K562 (cell line): ENCODE results near the gene C2CD4B. TPM values are rescaled to one million over a fixed set of nuclear protein-coding genes. Genes with fewer than 3 reads are reported as not detected.

Source experiments
- ATAC-seq: fragments of 200-7000 bp; cut with Tn5 transposase; 3 replicates; pipeline ENCODE4 v1.9.1; 2020; ENCODE audit warnings: moderate library complexity
- BruUV-seq: library from RNA; stranded (reverse); fragments of 400-500 nt; replicated peaks from 2 replicates; lab custom pipeline; 2021; lab: Mats Ljungman, UMichigan
- CTCF ChIA-PET: fragments of 300-600 bp; formaldehyde crosslinking; extraction: SDS; loops from one replicate; lab custom pipeline; 2021; ENCODE audit warnings: low intra/inter-chr PET ratio; lab: Yijun Ruan, JAX
- POLR2A ChIA-PET: fragments of 300-600, 350-650 bp; sonication (Branson Sonifier 250); formaldehyde crosslinking; extraction: SDS; loops from one replicate; lab custom pipeline; 2021; ENCODE audit warnings: antibody characterized with exemption, inconsistent platforms; lab: Yijun Ruan, JAX
- DNase-seq, 4 experiments: peaks; one replicate each; pipeline versions ENCODE4 v3.0.0 to v3.0.0-alpha.2; 2011 to 2018; ENCODE audit warnings: low spot score in 3 of 4, mixed read lengths in 3 of 4; ENCODE audit errors: extremely low read depth in 1 of 4
- FAIRE-seq: peaks from 2 replicates; lab custom pipeline; 2011; peaks lifted over from hg19 to GRCh38; lab: Jason Lieb, UNC
- H2AFZ ChIP-seq: 2 replicates; pipeline ENCODE4 v1.6.0; 2011; ENCODE audit warnings: low read depth, low read length, control low read depth, inconsistent platforms
- H3K27ac ChIP-seq: fragments of 200-600 bp; 3 replicates; pipeline ENCODE4 v1.8.0; 2011; ENCODE audit warnings: low read depth, mild to moderate bottlenecking, control low read depth, inconsistent platforms, low read length, moderate library complexity, mixed read lengths; ENCODE audit errors: extremely low read depth
- H3K27me3 ChIP-seq, 2 experiments: fragments of 300-600 bp in 1 of 2; 2 replicates in 1 of 2; 3 replicates in 1 of 2; pipeline versions ENCODE4 v1.6.0 to v1.8.0; 2011; ENCODE audit warnings: inconsistent platforms in 2 of 2, low read length in 2 of 2, mild to moderate bottlenecking in 1 of 2, mixed read lengths in 1 of 2, moderate library complexity in 1 of 2; ENCODE audit not compliant: control insufficient read depth in 2 of 2, insufficient read depth in 2 of 2
- H3K36me3 ChIP-seq: fragments of 300-600 bp; 3 replicates; pipeline ENCODE4 v1.8.0; 2011; ENCODE audit warnings: mild to moderate bottlenecking, low read length, inconsistent platforms; ENCODE audit not compliant: control insufficient read depth, insufficient read depth
- H3K4me1 ChIP-seq, 2 experiments: fragments of 200-600 bp in 1 of 2; replicated peaks in 1 of 2; 2 replicates in 1 of 2; 3 replicates in 1 of 2; pipeline versions ENCODE4 v1.5.1 to v1.8.0; 2011; ENCODE audit warnings: inconsistent platforms in 2 of 2, low read length in 2 of 2, mild to moderate bottlenecking in 1 of 2, mixed read lengths in 1 of 2, moderate library complexity in 1 of 2; ENCODE audit not compliant: control insufficient read depth in 2 of 2, insufficient read depth in 2 of 2
- H3K4me2 ChIP-seq: 2 replicates; pipeline ENCODE4 v1.6.1; 2011; ENCODE audit warnings: low read length, control low read depth, inconsistent platforms, mixed read lengths; ENCODE audit not compliant: insufficient read depth
- H3K4me3 ChIP-seq: fragments of 200-600 bp; sonication (generic), shearing (Covaris generic); 2 replicates; pipeline ENCODE4 v1.5.1; 2016; ENCODE audit warnings: control low read depth, inconsistent platforms
- H3K79me2 ChIP-seq: fragments of 200-600 bp; 3 replicates; pipeline ENCODE4 v1.8.0; 2011; ENCODE audit warnings: low read length, inconsistent platforms; ENCODE audit not compliant: control insufficient read depth, insufficient read depth
- H3K9ac ChIP-seq, 2 experiments: 2 replicates each; pipeline versions ENCODE4 v1.6.0 to v1.6.1; 2011; ENCODE audit warnings: low read depth in 2 of 2, low read length in 2 of 2, control low read depth in 1 of 2, inconsistent platforms in 1 of 2, mild to moderate bottlenecking in 1 of 2, mixed read lengths in 1 of 2; ENCODE audit not compliant: insufficient read depth in 1 of 2
- H3K9me1 ChIP-seq: one replicate; pipeline ENCODE4 v1.6.0; 2011; ENCODE audit warnings: inconsistent platforms, mild to moderate bottlenecking, low read length, moderate library complexity; ENCODE audit not compliant: control insufficient read depth, insufficient read depth
- H3K9me3 ChIP-seq: replicated peaks from 2 replicates; pipeline ENCODE4 v1.5.1; 2011; ENCODE audit warnings: low read depth, low read length, inconsistent platforms; ENCODE audit not compliant: control insufficient read depth, insufficient read depth
- H4K20me1 ChIP-seq: replicated peaks from 2 replicates; pipeline ENCODE4 v1.6.1; 2011; ENCODE audit warnings: low read length, inconsistent platforms, mixed read lengths; ENCODE audit not compliant: control insufficient read depth, insufficient read depth
- CTCF ChIP-seq, 3 experiments: IDR thresholded peaks in 2 of 3; conservative IDR thresholded peaks in 1 of 3; 2 replicates each; pipeline ENCODE4 v1.5.1; 2011 to 2012; ENCODE audit warnings: low read length in 3 of 3, mild to moderate bottlenecking in 3 of 3, control low read depth in 2 of 3, improper control_type of control experiment in 1 of 3, inconsistent platforms in 1 of 3, low read depth in 1 of 3, mixed read lengths in 1 of 3, moderate library complexity in 1 of 3; ENCODE audit not compliant: insufficient read depth in 2 of 3
- RAD21 ChIP-seq, 2 experiments: fragments of 250-450 bp in 1 of 2; fragments of 450-650 bp in 1 of 2; sonication (Bioruptor Pico) in 1 of 2; formaldehyde crosslinking in 1 of 2; IDR thresholded peaks in 1 of 2; conservative IDR thresholded peaks in 1 of 2; 2 replicates each; pipeline versions ENCODE4 v1.4.0 to v1.8.0; 2020 to 2022; ENCODE audit warnings: mild to moderate bottlenecking in 2 of 2, moderate library complexity in 1 of 2
- ZNF197 ChIP-seq: fragments of 200-800 bp; sonication (Bioruptor generic); IDR thresholded peaks from 2 replicates; pipeline ENCODE4 v1.6.1; 2016; ENCODE audit warnings: low read depth, missing genetic modification characterization, missing compliant biosample characterization
- WGBS: fragments of 100-300 bp; shearing (Covaris generic); methylation state at CpG from one replicate; pipeline ENCODE4 v1.1.6; 2016; ENCODE audit warnings: low coverage, mixed read lengths; ENCODE audit not compliant: insufficient coverage; ENCODE audit errors: missing lambda C conversion rate; 5-methylcytosine and 5-hydroxymethylcytosine counted together
- in situ Hi-C: fragments of 300-500 bp; cut with MboI; formaldehyde crosslinking; loops from 4 replicates; pipeline ENCODE4 v1.15.0; 2018; ENCODE audit warnings: inconsistent platforms, mixed read lengths
- intact Hi-C: fragments of 100-400 bp; cut with micrococcal nuclease; formaldehyde crosslinking; loops from 2 replicates; pipeline ENCODE4 v1.14.2; 2022
- polyA plus RNA-seq, 8 experiments: library from polyadenylated mRNA; depleted of rRNA in 4 of 8; stranded (reverse) in 5 of 8; unstranded in 3 of 8; fragments of >200 nt; fragmentation: Nextera tagmentation in 2 of 8; fragmentation: Illumina TruSeq in 1 of 8; extraction: Ambion mirVana in 2 of 8; extraction: Trizol in 1 of 8; gene quantifications; 2 replicates each; pipeline versions ENCODE4 v1.2.1 to v1.2.3, GENCODE V29; 2011 to 2014; ENCODE audit warnings: inconsistent platforms in 1 of 8, missing spikeins in 1 of 8
- total RNA-seq, 7 experiments: library from RNA; depleted of rRNA in 6 of 7; stranded (reverse); fragments of >200 nt in 6 of 7; fragmentation: Illumina TruSeq in 2 of 7; extraction: Trizol in 2 of 7; gene quantifications; 2 replicates each; pipeline versions ENCODE4 v1.2.1 to v1.2.3, GENCODE V29; 2011 to 2021; ENCODE audit warnings: low replicate concordance in 1 of 7
- TF ChIP-seq, protein P1 (sequence below), 2 experiments: fragments of 450-650 bp; formaldehyde crosslinking in 1 of 2; IDR thresholded peaks; 2 replicates each; pipeline versions ENCODE4 v1.4.0 to v1.6.1; 2014 to 2020; ENCODE audit warnings: mild to moderate bottlenecking in 2 of 2, borderline replicate concordance in 1 of 2, low read depth in 1 of 2
- TF ChIP-seq, protein P2 (sequence below): fragments of 450-650 bp; formaldehyde crosslinking; IDR thresholded peaks from 2 replicates; pipeline ENCODE4 v1.4.0; 2020; ENCODE audit warnings: mild to moderate bottlenecking, mixed read lengths

The C2CD4B gene
- total and polyA plus RNA-seq, 9 of the 15 experiments (the other 6 are each of a cell fraction or from before 2014, with no cell fraction given): 0.11 TPM; not detected in 8

DNA sequence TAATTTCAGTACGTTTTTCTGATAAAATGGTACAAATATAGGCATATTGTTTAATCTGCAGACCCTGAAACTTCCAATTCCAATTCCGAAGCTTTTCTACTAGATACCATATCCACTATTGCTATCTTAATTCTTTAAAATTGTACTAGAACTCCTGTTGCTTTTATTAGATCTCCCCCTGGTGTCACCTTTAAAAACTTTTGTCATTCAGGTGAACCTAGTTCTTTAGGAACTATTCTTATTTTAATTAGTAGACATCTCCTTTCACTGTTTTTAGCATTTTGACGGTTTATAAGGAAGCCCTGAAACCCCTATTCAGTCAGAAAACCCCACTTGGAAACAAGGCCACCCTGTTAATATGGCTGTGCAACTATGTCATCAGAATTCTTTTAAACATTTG lies 22.3 kb downstream of the C2CD4B start:
- POLR2A ChIA-PET: interaction anchor here (0.6 kb wide), 1 partner anchor 26 kb away, joined by 3 read pairs; no protein-coding TSS in a partner anchor
- Histone ChIP-seq H3K9ac (no peak overlapping the region), H3K4me2 (no peak overlapping the region), H3K4me3 (no peak overlapping the region), H3K27me3 (peaks cover 0 to 2% of the 10 kb centered on the region in 2 experiments; a peak in 1 of 5 replicates), H3K4me1 (no peaks in the 10 kb centered on the region), H3K79me2 (no peaks in the 10 kb centered on the region), H3K9me1 (no peaks in the 10 kb centered on the region), H4K20me1 (no peaks in the 10 kb centered on the region), H3K27ac (no peak overlapping the region), H3K36me3 (no peaks in the 10 kb centered on the region), H3K9me3 (no peaks in the 10 kb centered on the region), H2AFZ (no peak overlapping the region)
- intact Hi-C loops (no loop called here), in situ Hi-C loops (no loop called here)
- ATAC-seq: no peak
- FAIRE-seq: no peak
- WGBS: 0% methylated on average over 3 of the region's 3 CpGs
- DNase-seq: no peak
- CTCF ChIA-PET: interaction anchor here (0.6 kb wide), 1 partner anchor 486 kb away, joined by 4 read pairs; no protein-coding TSS in a partner anchor
- BruUV-seq: no TSS peak
- TF ChIP-seq, protein P1, sequence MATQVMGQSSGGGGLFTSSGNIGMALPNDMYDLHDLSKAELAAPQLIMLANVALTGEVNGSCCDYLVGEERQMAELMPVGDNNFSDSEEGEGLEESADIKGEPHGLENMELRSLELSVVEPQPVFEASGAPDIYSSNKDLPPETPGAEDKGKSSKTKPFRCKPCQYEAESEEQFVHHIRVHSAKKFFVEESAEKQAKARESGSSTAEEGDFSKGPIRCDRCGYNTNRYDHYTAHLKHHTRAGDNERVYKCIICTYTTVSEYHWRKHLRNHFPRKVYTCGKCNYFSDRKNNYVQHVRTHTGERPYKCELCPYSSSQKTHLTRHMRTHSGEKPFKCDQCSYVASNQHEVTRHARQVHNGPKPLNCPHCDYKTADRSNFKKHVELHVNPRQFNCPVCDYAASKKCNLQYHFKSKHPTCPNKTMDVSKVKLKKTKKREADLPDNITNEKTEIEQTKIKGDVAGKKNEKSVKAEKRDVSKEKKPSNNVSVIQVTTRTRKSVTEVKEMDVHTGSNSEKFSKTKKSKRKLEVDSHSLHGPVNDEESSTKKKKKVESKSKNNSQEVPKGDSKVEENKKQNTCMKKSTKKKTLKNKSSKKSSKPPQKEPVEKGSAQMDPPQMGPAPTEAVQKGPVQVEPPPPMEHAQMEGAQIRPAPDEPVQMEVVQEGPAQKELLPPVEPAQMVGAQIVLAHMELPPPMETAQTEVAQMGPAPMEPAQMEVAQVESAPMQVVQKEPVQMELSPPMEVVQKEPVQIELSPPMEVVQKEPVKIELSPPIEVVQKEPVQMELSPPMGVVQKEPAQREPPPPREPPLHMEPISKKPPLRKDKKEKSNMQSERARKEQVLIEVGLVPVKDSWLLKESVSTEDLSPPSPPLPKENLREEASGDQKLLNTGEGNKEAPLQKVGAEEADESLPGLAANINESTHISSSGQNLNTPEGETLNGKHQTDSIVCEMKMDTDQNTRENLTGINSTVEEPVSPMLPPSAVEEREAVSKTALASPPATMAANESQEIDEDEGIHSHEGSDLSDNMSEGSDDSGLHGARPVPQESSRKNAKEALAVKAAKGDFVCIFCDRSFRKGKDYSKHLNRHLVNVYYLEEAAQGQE (IDR thresholded peaks at IDR 0.05; ENCODE audit: borderline replicate concordance): peak; percentile 29; the same call in 1 of the 2 replicates
- TF ChIP-seq, protein P1 (CRISPR knock-in tag; IDR thresholded peaks at IDR 0.05; ENCODE audit: low read depth): no peak
- TF ChIP-seq RAD21 (CRISPR knock-in tag; conservative IDR thresholded peaks at IDR 0.05 in 1 of 2, IDR thresholded peaks at IDR 0.05 in 1 of 2): peak in 1 of 2 experiments; percentile 55; a peak in 3 of 4 replicates
- peak in 1 of 3 experiments; percentile 39; a peak in 2 of 6 replicates for TF ChIP-seq CTCF (IDR thresholded peaks at IDR 0.05 in 2 of 3, conservative IDR thresholded peaks at IDR 0.05 in 1 of 3; ENCODE audit: insufficient read depth in 2 of 3, low read depth in 1 of 3, low read length in 3 of 3)
- TF ChIP-seq, protein P2, sequence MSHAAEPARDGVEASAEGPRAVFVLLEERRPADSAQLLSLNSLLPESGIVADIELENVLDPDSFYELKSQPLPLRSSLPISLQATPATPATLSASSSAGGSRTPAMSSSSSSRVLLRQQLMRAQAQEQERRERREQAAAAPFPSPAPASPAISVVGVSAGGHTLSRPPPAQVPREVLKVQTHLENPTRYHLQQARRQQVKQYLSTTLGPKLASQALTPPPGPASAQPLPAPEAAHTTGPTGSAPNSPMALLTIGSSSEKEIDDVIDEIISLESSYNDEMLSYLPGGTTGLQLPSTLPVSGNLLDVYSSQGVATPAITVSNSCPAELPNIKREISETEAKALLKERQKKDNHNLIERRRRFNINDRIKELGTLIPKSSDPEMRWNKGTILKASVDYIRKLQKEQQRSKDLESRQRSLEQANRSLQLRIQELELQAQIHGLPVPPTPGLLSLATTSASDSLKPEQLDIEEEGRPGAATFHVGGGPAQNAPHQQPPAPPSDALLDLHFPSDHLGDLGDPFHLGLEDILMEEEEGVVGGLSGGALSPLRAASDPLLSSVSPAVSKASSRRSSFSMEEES (CRISPR knock-in tag): no peak
- no peak for TF ChIP-seq ZNF197
